Heart left ventricle (tissue), 16 donors: ENCODE data around the gene TMEM30B. TPM values are rescaled to one million over a fixed set of nuclear protein-coding genes. Genes with fewer than 3 reads are reported as not detected.

Source experiments
- ATAC-seq, 4 donors: fragments of 200-7000 bp; cut with Tn5 transposase; one replicate each; pipeline ENCODE4 v1.9.1; 2020 to 2022; ENCODE audit warnings: moderate library complexity in 4 of 4, mild to moderate bottlenecking in 3 of 4, moderate number of reproducible peaks in 1 of 4
- DNase-seq, 5 donors: peaks; one replicate each; pipeline ENCODE4 v3.0.0-alpha.2; 2020
- H3K27ac ChIP-seq, 12 donors: fragments of 200-600 bp; sonication (generic) in 4 of 12; one replicate each; pipeline versions ENCODE4 v1.5.0 to v1.8.0; 2016 to 2022; ENCODE audit warnings: mild to moderate bottlenecking in 2 of 12
- H3K27me3 ChIP-seq, 9 donors: fragments of 200-600 bp; sonication (generic) in 2 of 9; one replicate each; pipeline versions ENCODE4 v1.5.1 to v1.8.0; 2016 to 2022; ENCODE audit warnings: mild to moderate bottlenecking in 3 of 9
- H3K36me3 ChIP-seq, 9 donors: fragments of 200-600 bp; sonication (generic) in 2 of 9; one replicate each; pipeline versions ENCODE4 v1.5.0 to v1.8.0; 2018 to 2022; ENCODE audit warnings: mild to moderate bottlenecking in 2 of 9
- H3K4me1 ChIP-seq, 12 donors: fragments of 200-600 bp; sonication (generic) in 4 of 12; one replicate each; pipeline versions ENCODE4 v1.5.0 to v1.8.0; 2016 to 2022; ENCODE audit warnings: mild to moderate bottlenecking in 3 of 12
- H3K4me3 ChIP-seq, 12 donors: fragments of 200-600 bp; sonication (generic) in 4 of 12; one replicate each; pipeline versions ENCODE4 v1.5.0 to v1.8.0; 2017 to 2022; ENCODE audit warnings: mild to moderate bottlenecking in 9 of 12, moderate library complexity in 4 of 12
- H3K9me3 ChIP-seq, 12 donors: fragments of 200-600 bp; sonication (generic) in 4 of 12; one replicate each; pipeline versions ENCODE4 v1.5.0 to v1.8.0; 2016 to 2022; ENCODE audit warnings: mild to moderate bottlenecking in 1 of 12
- CTCF ChIP-seq, 12 donors: fragments of 200-600 bp; sonication (generic) in 4 of 12; IDR thresholded peaks; one replicate each; pipeline versions ENCODE4 v1.5.0 to v1.8.0; 2018 to 2022; ENCODE audit warnings: antibody characterized with exemption in 12 of 12, mild to moderate bottlenecking in 5 of 12
- POLR2A ChIP-seq, 2 donors: fragments of 450-650 bp; IDR thresholded peaks; one replicate each; pipeline ENCODE4 v1.6.1; 2017; ENCODE audit warnings: antibody characterized with exemption in 2 of 2, mild to moderate bottlenecking in 2 of 2, moderate library complexity in 2 of 2
- WGBS, 4 donors: extraction: QIAGEN DNeasy Blood & Tissue Kit in 2 of 4; methylation state at CpG; one replicate each; pipeline versions ENCODE4 v1.1.5 to v1.1.7; 2013 to 2018; 5-methylcytosine and 5-hydroxymethylcytosine counted together
- intact Hi-C, 10 donors: fragments of 100-400 bp; cut with DNase I; formaldehyde crosslinking; loops; one replicate each; pipeline versions ENCODE4 v1.11.1 to v1.14.2; 2022
- polyA plus RNA-seq, 2 donors: library from polyadenylated mRNA; stranded (reverse); fragments of 200-250 nt; gene quantifications; one replicate each; pipeline ENCODE4 v1.2.3, GENCODE V29; 2013
- total RNA-seq, 9 donors: library from RNA; depleted of rRNA in 2 of 9; stranded (reverse); fragments of >200 nt in 2 of 9; fragmentation: NEBNext Ultra II Directional in 3 of 9; extraction: Animal tissue kit (Norgen Biotek cat#: 25700) in 3 of 9; gene quantifications; one replicate each; pipeline versions ENCODE4 v1.1.0 to v1.2.4, GENCODE V29; 2016 to 2023
- donor health status: ischemic (EF 13 %, LVEDD 7.1; RV severe dilation, severe dysfunction).
- donor health status: healthy with polysubstance abuse.
- donor health status: DM: no; HTN: yes; CAD: no.
- donor health status: DM: no; HTN: no; CAD: no.
- donor health status: ischemic (EF 25% LVEDD 6.9; RV normal size, moderate dysfunction).
- donor health status: ischemic (EF 25% LVEDD 5.7; RV mildly dilated, moderate dysfunction).
- donor health status: healthy.
- donor health status: DM: yes; HTN: yes; CAD: no.
- donor health status: ischemic (EF 35%, LVEDD 5.7; RV mildly dilated, moderate dysfunction).
- donor health status: nonischemic (EF 11% LVEDD 7.7; RV severe dilation, severe dysfunction).
- donor health status: DM: yes; HTN: yes; CAD: no.
- donor health status: PGD.
- donor health status: ischemic (EF 29% LVEDD 5.4; RV normal size, mild dysfunction).
- donor health status: nonischemic (EF 23%, LVEDD 6.1; RV moderate dilation, normal function).

The TMEM30B gene
- total and polyA plus RNA-seq, 11 donors, result 0.11 to 2.4 (median 0.38) TPM

- Histone ChIP-seq H3K27me3 (peaks cover 0 to 4% (median 0%) of the 10 kb centered on the region in 9 donors), H3K36me3 (no peaks in the 10 kb centered on the region), H3K27ac (no peak overlapping the region), H3K4me3 (no peak overlapping the region), H3K9me3 (no peaks in the 10 kb centered on the region), H3K4me1 (peaks cover 0 to 5% (median 0%) of the 10 kb centered on the region in 12 donors)
- 71 to 81% (median 73%) methylated on average over 6 of the region's 6 CpGs for WGBS, 4 donors
- TF ChIP-seq CTCF (IDR thresholded peaks at IDR 0.05) (no peak), POLR2A (IDR thresholded peaks at IDR 0.05) (no peak)
- ATAC-seq, result no peak
- DNase-seq, result no peak
- intact Hi-C loops, result loop anchor here in 6 of 10 donors (10.0 kb wide), 3 partner anchors 232 to 912 kb away; no protein-coding TSS in a partner anchor
Measured at GRCh38 chr14:61256826-61257468, 24.2 kb downstream of the TMEM30B start.

- intact Hi-C loops, result loop anchor here in 6 of 10 donors (2.0 to 10.0 kb wide), 4 partner anchors 231 to 911 kb away; no protein-coding TSS in a partner anchor
- Histone ChIP-seq H3K27me3 (peaks cover 0 to 4% (median 0%) of the 10 kb centered on the region in 9 donors), H3K27ac (no peak overlapping the region), H3K9me3 (no peaks in the 10 kb centered on the region), H3K4me3 (no peak overlapping the region), H3K4me1 (peaks cover 0 to 5% (median 0%) of the 10 kb centered on the region in 12 donors), H3K36me3 (no peaks in the 10 kb centered on the region)
- ATAC-seq (no peak), DNase-seq (no peak)
- TF ChIP-seq CTCF (IDR thresholded peaks at IDR 0.05) (no peak), POLR2A (IDR thresholded peaks at IDR 0.05) (no peak)
- WGBS, 4 donors, result 90 to 94% (median 93%) methylated on average over 5 of the region's 5 CpGs
Measured at GRCh38 chr14:61255968-61256367, 25.2 kb downstream of the TMEM30B start.

- Histone ChIP-seq H3K4me3 (no peak overlapping the region), H3K4me1 (peaks cover 0 to 5% (median 0%) of the 10 kb centered on the region in 12 donors), H3K27ac (no peak overlapping the region), H3K27me3 (peaks cover 0 to 4% (median 0%) of the 10 kb centered on the region in 9 donors), H3K36me3 (no peaks in the 10 kb centered on the region), H3K9me3 (no peaks in the 10 kb centered on the region)
- WGBS, 4 donors, result 65 to 68% (median 67%) methylated on average over 8 of the region's 8 CpGs
- DNase-seq (no peak), ATAC-seq (no peak)
- intact Hi-C loops, result loop anchor here (2.0 to 10.0 kb wide), 7 partner anchors 228 to 910 kb away; no protein-coding TSS in a partner anchor
- TF ChIP-seq POLR2A (IDR thresholded peaks at IDR 0.05), result no peak
Measured at GRCh38 chr14:61254808-61255526, 26.2 kb downstream of the TMEM30B start.

GRCh38 chr14:61253064-61253738, 27.9 kb downstream of the TMEM30B start:
- no peaks in the 10 kb centered on the region for H3K36me3 ChIP-seq
- TF ChIP-seq POLR2A (IDR thresholded peaks at IDR 0.05) (no peak), CTCF (IDR thresholded peaks at IDR 0.05) (no peak)
- no peaks in the 10 kb centered on the region for H3K9me3 ChIP-seq
- H3K27me3 ChIP-seq, result peaks cover 0 to 4% (median 0%) of the 10 kb centered on the region in 9 donors
- WGBS, 4 donors, result 56 to 61% (median 58%) methylated on average over 4 of the region's 4 CpGs
- ATAC-seq, result peak in 1 of 4 donors; percentile 37
- H3K4me3 ChIP-seq, result no peak overlapping the region
- H3K27ac ChIP-seq, result no peak overlapping the region
- DNase-seq, result no peak
- intact Hi-C loops, result loop anchor here (1.0 to 10.0 kb wide), 9 partner anchors 226 to 908 kb away; no protein-coding TSS in a partner anchor
- H3K4me1 ChIP-seq, result peaks cover 0 to 5% (median 0%) of the 10 kb centered on the region in 12 donors
